Measurements from ENCODE around the gene MGAT5.

MGAT5 gene

GRCh38 chr2:134489732-134490384 lies 236.0 kb downstream of the MGAT5 start:
- DNase-seq = no peak

- DNase-seq = no peak
These were observed 236.7 kb downstream of the MGAT5 start for GRCh38 chr2:134490559-134490958.

- DNase-seq = no peak
These were observed 237.2 kb downstream of the MGAT5 start for GRCh38 chr2:134491022-134491421.

GRCh38 chr2:134491771-134492441 lies 238.0 kb downstream of the MGAT5 start:
- DNase-seq = peak; percentile 99

- no peak for DNase-seq
These were observed 239.9 kb downstream of the MGAT5 start for GRCh38 chr2:134493797-134494196.

GRCh38 chr2:134498654-134499053 lies 244.8 kb downstream of the MGAT5 start:
- DNase-seq = no peak

- no peak for DNase-seq
These were observed 245.5 kb downstream of the MGAT5 start for GRCh38 chr2:134499307-134499926.

DNA sequence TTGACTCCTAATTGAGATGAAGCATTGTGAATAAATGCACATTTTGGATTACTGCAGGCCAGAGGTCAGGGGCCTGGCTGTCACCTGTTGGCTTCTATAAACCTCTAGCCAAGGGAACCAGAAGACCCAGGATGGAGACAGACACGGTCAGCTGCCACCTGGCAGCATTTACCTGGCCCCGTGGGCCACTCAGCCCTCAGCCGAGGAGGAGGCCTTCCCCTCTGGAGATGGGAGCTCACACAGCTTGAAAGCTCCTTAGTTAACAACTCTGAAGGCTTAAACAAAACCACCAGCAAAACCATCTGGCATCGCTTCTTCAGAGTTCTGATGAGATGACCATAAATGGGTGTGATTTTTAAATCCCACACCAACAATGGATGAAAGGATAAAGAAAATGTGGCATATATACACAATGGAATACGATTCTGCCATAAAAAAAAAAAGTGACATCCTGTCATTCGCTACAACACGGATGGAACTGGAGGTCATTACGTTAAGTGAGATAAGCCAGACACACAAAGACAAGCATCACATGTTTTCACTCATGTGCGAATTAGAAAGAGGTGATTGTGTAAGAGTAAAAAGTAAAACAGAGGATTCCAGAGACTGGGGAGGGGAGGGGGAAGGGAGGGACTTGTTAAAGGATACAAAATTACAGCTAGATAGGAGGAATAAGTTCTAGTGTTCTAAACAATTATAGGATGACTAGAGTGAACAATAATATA lies 246.5 kb downstream of the MGAT5 start:
- no peak for DNase-seq

GRCh38 chr2:134501476-134502091 lies 247.7 kb downstream of the MGAT5 start:
- DNase-seq = no peak

DNA sequence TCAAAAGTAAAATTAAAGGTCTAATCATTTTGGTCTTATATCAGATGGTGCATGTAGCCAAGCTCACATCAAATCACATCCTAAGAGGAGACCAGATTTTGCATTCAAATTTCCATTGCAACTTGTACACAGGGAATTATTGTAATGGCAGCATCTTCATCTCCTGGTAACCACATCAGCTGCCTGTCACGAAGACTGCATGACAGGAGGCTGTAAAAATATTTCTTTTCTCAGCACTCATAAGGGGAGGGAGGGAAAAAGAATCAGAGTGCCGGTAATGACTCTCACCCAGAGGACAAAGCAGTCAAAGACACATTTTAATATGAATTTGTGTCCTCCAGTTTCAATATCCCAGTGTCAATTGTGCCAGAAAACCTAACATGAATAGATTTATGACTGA lies 248.2 kb downstream of the MGAT5 start:
- DNase-seq = no peak
